Sigmoid colon (tissue), 4 donors: ENCODE results near the gene ASB4.

Source experiments
- CTCF ChIP-seq, 4 experiments: fragments of 450-650 bp in 3 of 4; fragments of 200-600 bp in 1 of 4; IDR thresholded peaks; one replicate each; pipeline ENCODE4 v1.5.1; 2016 to 2019; ENCODE audit warnings: antibody characterized with exemption in 4 of 4, mild to moderate bottlenecking in 3 of 4, moderate library complexity in 2 of 4
- POLR2A ChIP-seq, 2 donors: fragments of 450-650 bp; IDR thresholded peaks; one replicate each; pipeline ENCODE4 v1.6.1; 2016; ENCODE audit warnings: antibody characterized with exemption in 2 of 2, mild to moderate bottlenecking in 2 of 2, moderate library complexity in 2 of 2
- POLR2AphosphoS5 ChIP-seq, 4 donors: sonication (generic); formaldehyde crosslinking; IDR thresholded peaks; one replicate each; pipeline ENCODE4 v1.6.1; 2017; ENCODE audit warnings: antibody characterized with exemption in 4 of 4

GRCh38 chr7:95535662-95536061, 49.9 kb downstream of the ASB4 start:
- TF ChIP-seq CTCF (IDR thresholded peaks at IDR 0.05) (no peak), POLR2A (IDR thresholded peaks at IDR 0.05) (no peak), POLR2AphosphoS5 (IDR thresholded peaks at IDR 0.05) (no peak)
